Tibial nerve (tissue), 4 donors: ENCODE measurements around the gene TRIM27. TPM values are rescaled to one million over a fixed set of nuclear protein-coding genes. Genes with fewer than 3 reads are reported as not detected.

ENCODE experiments used
- DNase-seq, 2 donors: peaks; one replicate each; pipeline ENCODE4 v3.0.0-alpha.2; 2019; ENCODE audit warnings: low spot score in 2 of 2
- H3K27ac ChIP-seq, 4 donors: fragments of 200-600 bp; sonication (generic) in 3 of 4; one replicate each; pipeline ENCODE4 v1.5.1; 2017 to 2019; ENCODE audit warnings: mild to moderate bottlenecking in 1 of 4
- H3K27me3 ChIP-seq, 2 donors: fragments of 200-600 bp; sonication (generic) in 1 of 2; one replicate each; pipeline versions ENCODE4 v1.5.1 to v1.6.0; 2017 to 2019
- H3K36me3 ChIP-seq, 3 donors: fragments of 200-600 bp; sonication (generic); one replicate each; pipeline ENCODE4 v1.5.1; 2018 to 2019
- H3K4me1 ChIP-seq, 4 donors: fragments of 200-600 bp; sonication (generic) in 3 of 4; one replicate each; pipeline ENCODE4 v1.5.1; 2017 to 2019
- H3K4me3 ChIP-seq, 4 donors: fragments of 200-600 bp; sonication (generic) in 3 of 4; one replicate each; pipeline ENCODE4 v1.5.1; 2017 to 2019; ENCODE audit warnings: mild to moderate bottlenecking in 1 of 4, moderate library complexity in 1 of 4
- H3K9me3 ChIP-seq, 4 donors: fragments of 200-600 bp; sonication (generic) in 3 of 4; one replicate each; pipeline ENCODE4 v1.5.1; 2017 to 2019
- EP300 ChIP-seq, 2 donors: sonication (generic); formaldehyde crosslinking; IDR thresholded peaks; one replicate each; pipeline ENCODE4 v1.6.1; 2017; ENCODE audit warnings: antibody characterized with exemption in 2 of 2, mild to moderate bottlenecking in 1 of 2
- POLR2A ChIP-seq, 2 donors: fragments of 450-650 bp; IDR thresholded peaks; one replicate each; pipeline ENCODE4 v1.6.1; 2017; ENCODE audit warnings: antibody characterized with exemption in 2 of 2, mild to moderate bottlenecking in 2 of 2, moderate library complexity in 2 of 2
- WGBS, 2 donors: methylation state at CpG; one replicate each; pipeline ENCODE4 v1.1.5; 2018; 5-methylcytosine and 5-hydroxymethylcytosine counted together
- total RNA-seq, 4 donors: library from RNA; depleted of rRNA; stranded (reverse); fragments of >200 nt; gene quantifications; one replicate each; pipeline ENCODE4 v1.1.0, GENCODE V29; 2016
- TF ChIP-seq, protein P1 (sequence below), 5 experiments: fragments of 200-600 bp in 3 of 5; fragments of 450-650 bp in 2 of 5; sonication (generic) in 3 of 5; IDR thresholded peaks; one replicate each; pipeline ENCODE4 v1.5.1; 2016 to 2019; ENCODE audit warnings: antibody characterized with exemption in 5 of 5, mild to moderate bottlenecking in 3 of 5, moderate library complexity in 2 of 5

The TRIM27 gene
- total RNA-seq, 4 donors from 2014 or later: 57.5 to 90.9 (median 72.4) TPM

- H3K27ac ChIP-seq: no peak overlapping the region
- H3K4me1 ChIP-seq: no peaks in the 10 kb centered on the region
- H3K4me3 ChIP-seq: no peak overlapping the region
- no peak for DNase-seq
- WGBS, 2 donors: 82 to 83% methylated on average over 13 to 18 of the region's 18 CpGs
- peaks cover 0 to 9% of the 10 kb centered on the region in 2 donors for H3K27me3 ChIP-seq
- peaks cover 0 to 5% (median 0%) of the 10 kb centered on the region in 4 donors for H3K9me3 ChIP-seq
- TF ChIP-seq EP300 (IDR thresholded peaks at IDR 0.05) (no peak), POLR2A (IDR thresholded peaks at IDR 0.05) (no peak)
- TF ChIP-seq, protein P1, sequence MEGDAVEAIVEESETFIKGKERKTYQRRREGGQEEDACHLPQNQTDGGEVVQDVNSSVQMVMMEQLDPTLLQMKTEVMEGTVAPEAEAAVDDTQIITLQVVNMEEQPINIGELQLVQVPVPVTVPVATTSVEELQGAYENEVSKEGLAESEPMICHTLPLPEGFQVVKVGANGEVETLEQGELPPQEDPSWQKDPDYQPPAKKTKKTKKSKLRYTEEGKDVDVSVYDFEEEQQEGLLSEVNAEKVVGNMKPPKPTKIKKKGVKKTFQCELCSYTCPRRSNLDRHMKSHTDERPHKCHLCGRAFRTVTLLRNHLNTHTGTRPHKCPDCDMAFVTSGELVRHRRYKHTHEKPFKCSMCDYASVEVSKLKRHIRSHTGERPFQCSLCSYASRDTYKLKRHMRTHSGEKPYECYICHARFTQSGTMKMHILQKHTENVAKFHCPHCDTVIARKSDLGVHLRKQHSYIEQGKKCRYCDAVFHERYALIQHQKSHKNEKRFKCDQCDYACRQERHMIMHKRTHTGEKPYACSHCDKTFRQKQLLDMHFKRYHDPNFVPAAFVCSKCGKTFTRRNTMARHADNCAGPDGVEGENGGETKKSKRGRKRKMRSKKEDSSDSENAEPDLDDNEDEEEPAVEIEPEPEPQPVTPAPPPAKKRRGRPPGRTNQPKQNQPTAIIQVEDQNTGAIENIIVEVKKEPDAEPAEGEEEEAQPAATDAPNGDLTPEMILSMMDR (IDR thresholded peaks at IDR 0.05): no peak
- no peaks in the 10 kb centered on the region for H3K36me3 ChIP-seq
Observed at GRCh38 chr6:28884423-28885131, 39.2 kb downstream of the TRIM27 start.

- Histone ChIP-seq H3K36me3 (no peaks in the 10 kb centered on the region), H3K4me1 (no peaks in the 10 kb centered on the region), H3K9me3 (peaks cover 0 to 5% (median 0%) of the 10 kb centered on the region in 4 donors), H3K27me3 (peaks cover 0 to 17% of the 10 kb centered on the region in 2 donors), H3K27ac (peak overlapping the region in 2 of 4 donors; percentile 70 to 71), H3K4me3 (peak overlapping the region; percentile 35 to 59 (median 50))
- 4 to 5% methylated on average over 28 of the region's 28 CpGs for WGBS, 2 donors
- TF ChIP-seq EP300 (IDR thresholded peaks at IDR 0.05) (peak in 1 of 2 donors; percentile 69), POLR2A (IDR thresholded peaks at IDR 0.05) (no peak)
- TF ChIP-seq, protein P1 (IDR thresholded peaks at IDR 0.05): no peak
- peak; percentile 73 to 92 for DNase-seq
Observed at GRCh38 chr6:28880894-28881780, 42.6 kb downstream of the TRIM27 start.

GRCh38 chr6:28880519-28880893 lies 43.3 kb downstream of the TRIM27 start:
- no peak for DNase-seq
- peak overlapping the region; percentile 35 to 59 (median 50) for H3K4me3 ChIP-seq
- H3K4me1 ChIP-seq: no peaks in the 10 kb centered on the region
- no peak for TF ChIP-seq EP300 (IDR thresholded peaks at IDR 0.05)
- TF ChIP-seq POLR2A (IDR thresholded peaks at IDR 0.05): no peak
- TF ChIP-seq, protein P1 (IDR thresholded peaks at IDR 0.05): no peak
- peak overlapping the region in 2 of 4 donors; percentile 70 to 71 for H3K27ac ChIP-seq
- peaks cover 0 to 16% of the 10 kb centered on the region in 2 donors for H3K27me3 ChIP-seq
- no peaks in the 10 kb centered on the region for H3K36me3 ChIP-seq
- WGBS, 2 donors: 28 to 35% methylated on average over 7 of the region's 7 CpGs
- peaks cover 0 to 5% (median 0%) of the 10 kb centered on the region in 4 donors for H3K9me3 ChIP-seq

GRCh38 chr6:28876710-28877109 lies 47.1 kb downstream of the TRIM27 start:
- no peaks in the 10 kb centered on the region for H3K9me3 ChIP-seq
- H3K27me3 ChIP-seq: peaks cover 0 to 18% of the 10 kb centered on the region in 2 donors
- H3K27ac ChIP-seq: no peak overlapping the region
- 50 to 60% methylated on average over 1 of the region's 1 CpG for WGBS, 2 donors
- no peaks in the 10 kb centered on the region for H3K4me1 ChIP-seq
- no peaks in the 10 kb centered on the region for H3K36me3 ChIP-seq
- H3K4me3 ChIP-seq: no peak overlapping the region
- DNase-seq: no peak
- TF ChIP-seq, protein P1 (IDR thresholded peaks at IDR 0.05): no peak
